T-helper 2 cell treated with Interferon-gamma antibody and Interleukin-4, amounts not matched to agents 100 ng/mL and 5 ng/mL, for 36 hours (primary cell): Measurements from ENCODE around the gene LRPPRC. TPM values are rescaled to one million over a fixed set of nuclear protein-coding genes. Genes with fewer than 3 reads are reported as not detected.
"Not testable (repeated sequence)": the region's sequence is repeated elsewhere in the genome, so short reads cannot be mapped to it uniquely, and the experiment has no call there.

Experiments
- intact Hi-C: fragments of 100-400 bp; cut with micrococcal nuclease; formaldehyde crosslinking; loops from one replicate; pipeline ENCODE4 v1.15.1; 2023
- total RNA-seq: library from RNA; stranded (reverse); gene quantifications from 2 replicates; pipeline ENCODE4 v1.2.3, GENCODE V29; 2022

Gene LRPPRC
- total RNA-seq: 99.2 and 101 TPM in 2 replicates

- intact Hi-C loops: loop anchor here (1.0 to 5.0 kb wide), 3 partner anchors 172 to 365 kb away; partner anchors contain the start of genes CAMKMT, DYNC2LI1, PPM1B and PREPL
Measured at GRCh38 chr2:43995733-43996533, at the start of gene LRPPRC. Gene LRPPRC, minus strand, starts transcription at chr2:43995989. Its CDS starts 42 bp downstream, at chr2:43995947.

- intact Hi-C loops: loop anchor here (2.0 kb wide), 1 partner anchor 434 kb away; no protein-coding TSS in a partner anchor
Measured at GRCh38 chr2:44045061-44045460, 49.3 kb upstream of the LRPPRC start.

DNA sequence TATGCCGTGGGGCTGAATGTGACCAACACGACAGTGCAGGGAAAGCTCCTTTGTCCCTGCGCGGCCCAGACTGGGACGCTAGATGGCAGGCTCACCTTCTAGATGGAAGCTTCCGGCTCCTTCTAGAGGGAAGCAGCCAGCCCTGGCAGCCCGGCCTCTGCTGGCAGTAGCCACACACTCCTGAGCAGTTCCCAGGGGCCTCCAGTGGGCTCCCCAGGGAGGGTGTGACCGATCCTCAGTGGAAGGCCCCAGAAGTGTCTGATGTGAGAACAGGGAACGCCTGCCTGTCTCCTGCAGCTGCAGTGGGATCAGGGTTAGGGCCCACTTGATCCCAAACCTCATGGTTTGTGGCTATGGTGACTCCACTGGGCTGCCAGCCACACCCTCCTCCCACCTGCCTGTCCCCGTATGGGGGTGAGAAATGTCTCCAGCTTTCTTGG lies 48.5 kb upstream of the LRPPRC start:
- intact Hi-C loops: loop anchor here (1.0 to 5.0 kb wide), 4 partner anchors 200 to 434 kb away; no protein-coding TSS in a partner anchor

DNA sequence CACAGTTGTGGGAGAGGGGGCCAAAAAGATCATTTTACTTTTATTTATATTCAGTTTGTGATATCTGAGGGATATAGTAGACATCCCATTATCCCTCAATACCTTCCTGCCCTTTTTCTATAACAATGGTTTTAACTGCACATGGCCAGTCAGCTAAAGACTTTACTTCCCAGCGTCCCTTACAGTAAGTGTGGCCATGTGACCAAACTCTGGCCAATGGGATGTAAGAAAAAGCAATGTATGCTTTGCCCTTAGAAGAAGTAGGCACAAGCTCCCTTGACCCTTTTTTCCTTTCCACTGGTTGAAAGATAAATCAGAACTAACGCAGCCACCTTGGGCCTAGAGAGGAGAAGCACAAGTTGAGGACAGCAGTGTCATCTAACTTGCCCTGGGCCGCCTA lies 44.6 kb upstream of the LRPPRC start:
- intact Hi-C loops: loop anchor here (5.0 kb wide), 1 partner anchor 352 kb away; no protein-coding TSS in a partner anchor

GRCh38 chr2:44038277-44038676 lies 42.5 kb upstream of the LRPPRC start:
- intact Hi-C loops: no loop called here

DNA sequence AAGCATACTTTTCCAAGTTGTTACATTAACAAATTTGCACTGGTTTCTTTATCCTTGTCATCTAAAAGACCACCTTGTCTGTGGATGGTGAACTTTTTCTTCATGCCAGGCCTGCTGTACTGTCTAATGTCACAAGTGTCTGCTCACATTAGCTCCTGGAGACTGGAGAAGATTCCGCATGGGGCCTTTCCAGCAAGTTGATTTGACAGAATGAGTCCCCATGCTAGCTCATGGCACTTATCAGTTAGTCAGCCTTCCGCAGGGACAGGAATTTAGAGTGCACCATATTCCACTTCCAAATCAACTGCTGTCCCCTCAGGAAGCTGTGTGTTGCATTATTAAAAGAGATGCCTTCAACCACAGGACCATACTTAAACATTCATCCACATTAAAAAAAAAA lies 41.4 kb upstream of the LRPPRC start:
- intact Hi-C loops: no loop called here

GRCh38 chr2:44033947-44034346 lies 38.2 kb upstream of the LRPPRC start:
- intact Hi-C loops: no loop called here

DNA sequence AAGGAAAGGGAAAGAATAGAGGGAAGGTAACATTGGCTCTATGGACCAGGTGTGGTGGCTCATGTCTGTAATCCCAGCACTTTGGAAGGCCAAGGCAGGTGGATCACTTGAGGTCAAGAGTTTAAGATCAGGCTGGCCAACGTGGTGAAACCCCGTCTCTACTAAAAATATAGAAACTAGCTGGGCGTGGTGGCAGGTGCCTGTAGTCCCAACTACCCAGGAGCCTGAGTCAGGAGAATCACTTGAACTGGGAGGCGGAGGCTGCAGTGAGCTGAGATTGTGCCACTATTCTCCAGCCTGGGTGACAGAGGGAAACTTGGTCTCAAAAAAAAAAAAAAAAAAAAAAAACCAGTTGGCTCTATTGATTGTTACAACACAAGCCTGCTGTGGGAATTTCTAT lies 31.3 kb upstream of the LRPPRC start:
- intact Hi-C loops: not testable (repeated sequence)

DNA sequence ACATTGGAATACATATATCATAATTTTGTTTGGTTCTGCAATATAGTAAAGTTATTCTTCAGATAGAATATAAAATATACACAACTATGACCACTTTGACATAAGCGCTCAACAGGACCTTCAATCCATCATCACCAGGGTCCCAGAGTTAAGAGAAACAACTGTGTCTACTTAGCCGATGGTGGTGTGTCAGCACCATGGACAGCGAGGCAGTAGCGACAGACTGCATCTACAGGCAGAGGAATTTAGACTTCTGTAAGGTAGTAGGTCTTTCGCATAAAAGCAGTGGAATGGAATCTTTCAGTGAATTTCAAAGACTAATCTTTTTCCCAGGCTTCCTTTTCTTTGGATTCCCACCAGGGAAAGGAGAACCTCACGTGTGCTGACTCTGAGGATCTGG lies 20.5 kb upstream of the LRPPRC start:
- intact Hi-C loops: no loop called here

DNA sequence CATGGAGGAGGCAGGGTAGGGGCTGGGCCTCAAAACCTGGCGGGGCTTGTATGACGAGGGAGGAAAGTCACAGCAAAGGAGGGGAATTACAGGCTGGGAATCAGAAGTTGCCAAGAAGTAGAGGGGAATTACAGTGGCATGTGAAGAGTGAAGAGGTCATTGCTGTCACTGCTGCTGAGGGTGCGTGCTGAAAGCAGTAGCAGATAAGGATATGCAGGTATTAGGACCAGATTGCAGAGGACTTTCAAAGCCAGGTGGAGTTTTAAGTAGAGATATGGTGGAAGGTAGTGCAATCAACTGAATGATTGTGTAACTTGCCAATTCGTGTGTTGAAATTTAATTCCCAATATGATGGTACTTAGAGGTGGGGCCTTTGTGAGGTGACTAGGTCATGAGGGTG lies 19.4 kb upstream of the LRPPRC start:
- intact Hi-C loops: no loop called here

- intact Hi-C loops: not testable (repeated sequence)
Measured at GRCh38 chr2:44013205-44013604, 17.4 kb upstream of the LRPPRC start.

GRCh38 chr2:44010266-44010665 lies 14.5 kb upstream of the LRPPRC start:
- intact Hi-C loops: no loop called here

- intact Hi-C loops: no loop called here
Measured at GRCh38 chr2:44009136-44009735, 13.4 kb upstream of the LRPPRC start.

DNA sequence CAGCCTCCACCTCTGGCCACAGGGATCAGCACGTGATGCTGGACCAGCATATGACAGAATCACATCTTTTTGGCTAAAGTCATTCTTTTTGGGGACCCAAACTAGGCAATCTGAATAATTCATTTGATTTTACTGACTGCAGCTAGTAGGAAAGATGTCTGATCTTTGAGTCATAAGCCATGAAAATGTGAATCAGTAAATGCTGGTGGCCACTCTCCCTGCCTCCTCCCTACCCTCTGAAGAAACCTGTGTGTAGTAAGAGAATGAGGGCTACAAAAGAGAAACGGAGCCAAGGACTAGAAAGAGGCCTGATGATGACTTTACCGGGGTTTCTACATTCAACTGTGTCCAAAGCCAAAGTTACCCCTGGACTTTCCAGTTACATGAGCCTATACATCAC lies 10.1 kb upstream of the LRPPRC start:
- intact Hi-C loops: no loop called here

GRCh38 chr2:44004735-44005602 lies 9.2 kb upstream of the LRPPRC start:
- intact Hi-C loops: no loop called here

- intact Hi-C loops: no loop called here
Measured at GRCh38 chr2:44001716-44002115, 5.9 kb upstream of the LRPPRC start.

DNA sequence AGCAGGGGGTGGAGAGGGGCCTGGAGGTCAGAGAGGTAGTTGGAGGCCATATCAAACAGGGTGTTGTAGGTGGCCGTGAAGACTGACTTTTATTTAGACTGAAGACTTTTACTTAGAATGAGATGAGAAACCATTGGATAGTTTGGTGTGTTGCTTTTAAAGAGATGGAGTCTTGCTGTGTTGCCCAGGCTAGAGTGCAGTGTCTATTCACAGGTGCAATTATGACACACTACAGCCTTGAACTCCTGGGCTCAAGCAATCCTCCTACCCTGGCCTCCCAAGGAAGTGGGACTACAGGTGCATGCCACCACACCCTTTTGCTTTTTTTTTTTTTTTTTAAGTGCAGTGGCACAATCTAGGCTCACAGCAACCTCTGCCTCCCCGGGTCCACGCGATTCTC lies 2.5 kb upstream of the LRPPRC start:
- intact Hi-C loops: loop anchor here (5.0 kb wide), 1 partner anchor 226 kb away; the partner anchor contains the start of gene DYNC2LI1

GRCh38 chr2:43993437-43993836 lies 2.4 kb downstream of the LRPPRC start:
- intact Hi-C loops: no loop called here

- intact Hi-C loops: no loop called here
Measured at GRCh38 chr2:43989545-43989944, 6.2 kb downstream of the LRPPRC start.

DNA sequence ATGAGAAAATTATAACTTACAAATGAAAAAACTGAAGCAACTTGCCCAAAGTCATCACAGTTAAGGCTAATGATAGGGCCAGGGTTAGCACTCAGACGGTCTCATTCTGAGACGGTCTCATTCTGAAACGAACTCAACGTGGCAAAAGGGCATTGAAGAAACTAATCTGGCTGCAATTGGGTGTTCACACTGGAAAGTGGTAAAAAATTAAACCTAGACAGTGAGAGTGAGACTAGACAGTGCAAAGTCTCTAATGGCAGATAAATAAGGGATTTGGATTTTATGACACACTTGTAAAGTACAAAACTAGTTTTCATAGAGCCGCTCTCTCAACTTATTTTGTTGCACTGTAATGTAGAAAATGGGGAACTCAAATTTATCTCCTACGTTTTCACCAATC lies 9.2 kb downstream of the LRPPRC start:
- intact Hi-C loops: no loop called here

DNA sequence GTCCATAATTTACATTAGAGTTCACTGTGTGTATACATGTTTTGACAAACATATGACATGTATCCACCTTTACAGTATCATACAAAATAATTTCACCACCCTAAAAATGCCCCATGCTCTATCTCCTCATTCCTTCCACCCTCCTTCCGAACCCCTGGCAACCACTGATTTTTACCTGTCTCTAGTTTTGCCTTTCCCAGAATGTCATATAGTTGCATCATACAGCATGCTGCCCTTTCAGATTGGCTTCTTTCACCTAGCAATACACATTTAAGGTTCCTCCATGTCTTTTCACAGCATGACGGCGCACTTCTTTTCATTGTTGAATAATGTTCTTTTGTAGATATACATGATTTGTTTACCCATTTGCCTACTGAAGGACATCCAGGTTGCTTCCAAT lies 10.4 kb downstream of the LRPPRC start:
- intact Hi-C loops: no loop called here

- intact Hi-C loops: no loop called here
Measured at GRCh38 chr2:43984533-43984932, 11.3 kb downstream of the LRPPRC start.
